Measurements from ENCODE around the gene NDST1.

NDST1 gene

GRCh38 chr5:150525781-150526180, 17.9 kb downstream of the NDST1 start:
- no peak for DNase-seq

- no peak for DNase-seq
These were observed 19.1 kb downstream of the NDST1 start for GRCh38 chr5:150527038-150527437.

- DNase-seq = no peak
These were observed 19.9 kb downstream of the NDST1 start for GRCh38 chr5:150527808-150528207.

- DNase-seq = no peak
These were observed 21.1 kb downstream of the NDST1 start for GRCh38 chr5:150528924-150529546.

- DNase-seq = no peak
These were observed 21.6 kb downstream of the NDST1 start for GRCh38 chr5:150529555-150529954.

GRCh38 chr5:150530423-150530822, 22.5 kb downstream of the NDST1 start:
- DNase-seq = no peak

GRCh38 chr5:150530951-150531588, 23.1 kb downstream of the NDST1 start:
- DNase-seq = no peak

- no peak for DNase-seq
These were observed 23.8 kb downstream of the NDST1 start for GRCh38 chr5:150531686-150532085.

- no peak for DNase-seq
These were observed 24.2 kb downstream of the NDST1 start for GRCh38 chr5:150532151-150532550.

GRCh38 chr5:150532996-150533395, 25.1 kb downstream of the NDST1 start:
- DNase-seq = no peak

GRCh38 chr5:150534811-150535210, 26.9 kb downstream of the NDST1 start:
- no peak for DNase-seq

- no peak for DNase-seq
These were observed 27.7 kb downstream of the NDST1 start for GRCh38 chr5:150535611-150536010.

- no peak for DNase-seq
These were observed 30.3 kb downstream of the NDST1 start for GRCh38 chr5:150538007-150538917.

GRCh38 chr5:150539206-150539605, 31.3 kb downstream of the NDST1 start:
- DNase-seq = no peak

- DNase-seq = no peak
These were observed 32.1 kb downstream of the NDST1 start for GRCh38 chr5:150540042-150540441.

GRCh38 chr5:150540615-150541396, 32.9 kb downstream of the NDST1 start:
- no peak for DNase-seq

GRCh38 chr5:150541397-150541675, 33.4 kb downstream of the NDST1 start:
- no peak for DNase-seq

- no peak for DNase-seq
These were observed 34.0 kb downstream of the NDST1 start for GRCh38 chr5:150541895-150542294.

GRCh38 chr5:150542933-150543445, 35.1 kb downstream of the NDST1 start:
- DNase-seq = no peak

- no peak for DNase-seq
These were observed 36.8 kb downstream of the NDST1 start for GRCh38 chr5:150544611-150545219.

- DNase-seq = no peak
These were observed 37.3 kb downstream of the NDST1 start for GRCh38 chr5:150545246-150545645.

GRCh38 chr5:150548123-150548522, 40.2 kb downstream of the NDST1 start:
- DNase-seq = no peak

- no peak for DNase-seq
These were observed 41.8 kb downstream of the NDST1 start for GRCh38 chr5:150549735-150550134.

Data from NCI-H1105 (cell line).